Esophagus squamous epithelium (tissue), 4 donors: ENCODE measurements around the gene ACSM2B.

Experiments used
- CTCF ChIP-seq, 6 experiments: fragments of 450-650 bp in 4 of 6; fragments of 200-600 bp in 2 of 6; sonication (generic) in 2 of 6; IDR thresholded peaks; one replicate each; pipeline ENCODE4 v1.5.1; 2016 to 2019; ENCODE audit warnings: antibody characterized with exemption in 6 of 6, mild to moderate bottlenecking in 4 of 6, moderate library complexity in 4 of 6
- POLR2A ChIP-seq, 4 donors: fragments of 450-650 bp; IDR thresholded peaks; one replicate each; pipeline ENCODE4 v1.6.1; 2017; ENCODE audit warnings: antibody characterized with exemption in 4 of 4, mild to moderate bottlenecking in 4 of 4, moderate library complexity in 3 of 4

GRCh38 chr16:20611975-20612481 is 35.9 kb upstream of the ACSM2B start:
- TF ChIP-seq CTCF (IDR thresholded peaks at IDR 0.05) (no peak), POLR2A (IDR thresholded peaks at IDR 0.05) (no peak)
